ENCODE measurements around the gene OXSR1.

DNA sequence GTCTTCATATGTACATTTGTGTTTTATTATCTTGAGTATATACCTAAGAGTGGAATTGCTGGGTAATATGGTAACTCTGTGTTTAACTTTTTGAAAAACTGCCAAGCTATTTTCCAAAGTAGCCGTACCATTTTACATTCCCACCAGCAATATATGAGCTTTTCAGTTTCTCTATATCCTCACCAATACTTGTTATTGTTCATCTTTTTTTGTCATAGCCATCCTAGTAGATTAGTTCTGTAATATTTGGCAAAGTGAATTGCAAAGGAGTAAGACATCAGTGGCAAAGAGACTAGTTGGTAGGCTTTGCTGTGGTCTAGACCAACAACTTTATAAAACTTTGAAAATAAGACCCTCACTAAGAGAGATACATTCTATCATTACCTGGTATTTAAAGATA lies 21.4 kb downstream of the OXSR1 start:
- TF ChIP-seq CTCF (IDR thresholded peaks at IDR 0.05; ENCODE audit: borderline replicate concordance, extremely low read depth, low read length, poor library complexity, severe bottlenecking) (no peak), EZH2 (IDR thresholded peaks at IDR 0.05; ENCODE audit: borderline replicate concordance, low read depth, low read length, severe bottlenecking) (no peak)
